GM19035 (cell line): ENCODE measurements around the gene AFAP1.
A peak's percentile ranks its signal among the peaks of the same experiment; 100 is the strongest.

Source experiments
- ATAC-seq: cut with Tn5 transposase; IDR thresholded peaks from one replicate; pipeline ENCODE4 v1.9.1; 2021; ENCODE audit not compliant: unreplicated experiment

Gene AFAP1

GRCh38 chr4:7968262-7968896 lies 28.7 kb upstream of the AFAP1 start:
- ATAC-seq = no peak

DNA sequence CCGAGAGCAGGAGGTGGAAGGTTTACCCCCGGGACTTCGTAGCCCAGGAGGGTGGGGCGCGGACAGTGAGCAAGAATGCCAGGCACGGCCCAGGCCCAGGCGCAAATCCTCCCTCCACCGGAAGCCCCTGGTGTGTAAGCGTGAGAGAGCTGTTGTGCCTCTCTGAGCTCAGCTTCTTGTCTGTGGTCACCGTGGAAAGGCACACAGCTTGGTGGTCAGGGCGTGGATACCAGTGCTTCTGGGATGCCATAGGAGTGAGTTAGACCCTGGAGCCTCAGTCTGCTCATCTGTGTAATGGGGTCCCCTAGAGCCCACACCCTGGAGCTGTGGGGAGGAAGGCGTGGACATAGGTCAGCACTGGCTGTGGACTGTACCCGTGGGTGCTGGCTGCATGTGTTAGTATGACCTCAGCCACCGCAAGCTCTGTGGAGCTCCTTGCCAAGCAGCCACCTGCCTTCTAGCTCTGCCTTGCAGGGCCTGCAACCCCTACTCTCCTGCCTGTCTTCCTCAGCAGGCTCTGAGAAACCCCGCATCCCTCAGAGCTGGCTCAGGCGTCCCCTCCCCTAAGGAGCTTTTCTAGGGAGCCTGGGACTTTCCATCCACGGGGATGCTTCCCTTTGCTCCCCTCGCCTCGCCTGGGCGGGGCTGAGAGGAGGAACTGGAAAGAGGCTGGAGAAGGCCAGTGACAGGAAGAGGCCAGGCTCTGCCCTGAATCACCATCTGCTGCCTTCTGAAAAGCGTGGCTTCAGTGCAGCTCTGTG lies 28.0 kb upstream of the AFAP1 start:
- no peak for ATAC-seq

DNA sequence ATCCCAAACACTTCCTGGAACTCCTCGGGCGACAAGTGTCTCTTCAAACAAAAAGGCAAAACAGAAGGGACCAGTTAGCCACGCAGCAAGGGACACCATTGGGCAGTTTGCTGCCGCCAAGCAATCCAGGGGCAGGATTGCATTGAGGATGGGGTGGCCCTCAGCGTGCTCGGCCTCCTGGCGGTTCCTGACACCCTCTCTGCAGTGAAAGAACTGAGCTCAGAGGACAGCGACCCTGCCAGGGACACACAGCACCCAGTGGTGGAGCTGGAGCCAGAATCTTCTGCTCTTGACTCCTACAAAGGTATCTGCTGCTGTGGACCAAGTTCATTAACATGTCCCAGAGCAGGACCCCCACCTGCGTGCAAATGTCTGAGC lies 27.4 kb upstream of the AFAP1 start:
- ATAC-seq = no peak

DNA sequence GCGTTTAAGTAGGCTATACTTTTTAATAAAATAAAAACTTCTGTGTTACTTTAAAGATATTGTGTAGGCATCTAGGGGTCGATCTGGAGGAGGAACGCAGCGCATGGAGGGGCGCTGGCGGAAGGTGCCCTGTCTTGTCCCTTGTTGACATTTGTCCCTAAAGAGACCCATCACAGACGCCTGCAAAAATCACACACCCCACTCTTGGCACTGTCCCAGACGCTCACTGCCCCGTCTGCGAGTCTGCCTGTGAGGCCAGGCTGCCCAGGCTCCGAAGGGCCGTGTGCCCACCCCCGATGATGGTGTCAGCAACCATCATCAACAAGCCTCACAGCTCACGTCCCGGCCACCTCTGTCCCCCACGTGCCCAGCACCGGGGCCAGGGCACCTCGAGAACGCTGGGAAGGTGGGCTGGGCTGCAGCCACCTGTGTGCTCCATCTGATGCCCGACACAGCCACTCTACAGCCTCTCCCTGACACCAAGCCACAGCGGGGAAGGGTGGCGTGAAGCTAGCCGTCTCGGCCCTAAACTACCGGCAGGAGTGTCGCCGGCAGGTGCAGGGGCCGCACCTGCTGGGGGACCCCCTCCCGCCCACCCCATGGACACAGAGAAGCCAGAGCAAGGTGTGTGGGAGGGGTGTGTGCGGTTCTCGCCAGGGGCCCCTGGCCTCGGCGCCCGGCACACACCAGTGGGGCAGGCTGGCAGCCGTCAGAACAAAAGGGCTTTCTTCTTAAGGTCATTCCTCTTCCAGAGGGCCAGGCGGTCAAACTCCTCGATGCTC lies 26.8 kb upstream of the AFAP1 start:
- no peak for ATAC-seq

DNA sequence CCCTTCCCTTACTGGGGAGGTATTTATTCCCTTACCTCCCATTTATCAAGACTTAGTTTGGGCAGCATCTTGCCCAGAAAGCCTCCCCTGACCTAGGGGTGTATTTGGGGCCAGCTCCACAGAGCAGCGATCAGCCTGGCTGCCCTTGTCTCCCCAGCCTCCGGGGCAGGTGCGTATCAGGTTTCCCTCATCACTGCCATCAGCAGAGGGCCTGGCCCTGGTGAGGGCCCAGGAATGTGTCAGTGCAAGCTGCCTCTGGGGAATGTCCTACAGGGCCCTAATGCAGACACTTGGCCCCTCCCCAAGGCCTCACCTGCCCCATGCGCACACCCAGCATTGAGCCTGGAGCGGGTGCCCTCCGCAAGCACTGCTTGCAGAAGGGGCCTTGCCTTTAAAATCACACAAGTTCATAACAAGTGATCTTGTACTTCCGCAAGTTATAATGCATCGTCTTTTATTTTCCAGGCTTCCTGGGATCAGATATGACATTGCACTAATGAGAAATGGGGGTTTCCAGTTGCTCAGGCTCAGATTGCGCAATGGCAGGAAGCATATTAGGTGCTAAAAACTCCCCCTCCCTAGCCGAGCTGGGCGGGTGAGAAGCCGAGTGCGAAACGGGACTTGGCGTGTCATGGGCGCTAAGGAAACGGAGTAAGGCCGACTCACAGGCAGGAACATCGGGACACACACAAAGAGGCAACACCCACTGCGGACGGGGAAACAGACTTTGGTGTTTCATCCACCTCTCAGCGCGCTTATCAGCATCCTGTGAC lies 25.4 kb upstream of the AFAP1 start:
- no peak for ATAC-seq

GRCh38 chr4:7964459-7964858 lies 24.8 kb upstream of the AFAP1 start:
- ATAC-seq = no peak

DNA sequence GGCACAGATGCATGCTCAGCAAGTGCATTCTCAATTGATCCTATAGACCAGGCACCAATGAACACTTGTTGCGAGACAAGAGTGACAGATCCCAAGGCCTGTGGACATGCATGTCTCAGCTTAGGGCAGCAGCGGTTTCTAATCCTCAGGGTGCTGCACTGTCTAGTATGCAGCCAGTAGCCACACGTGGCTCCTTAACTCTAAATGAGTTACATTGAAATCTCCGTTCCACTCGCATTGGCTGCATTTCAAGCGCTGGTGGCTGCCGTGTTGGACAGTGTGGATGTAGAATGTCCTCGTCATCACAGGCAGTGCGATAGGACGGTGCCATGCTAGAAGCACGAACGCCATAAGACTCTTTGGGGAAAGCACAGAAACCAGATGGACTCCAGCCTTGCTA lies 24.0 kb upstream of the AFAP1 start:
- ATAC-seq = no peak

GRCh38 chr4:7962609-7963508 lies 23.2 kb upstream of the AFAP1 start:
- no peak for ATAC-seq

DNA sequence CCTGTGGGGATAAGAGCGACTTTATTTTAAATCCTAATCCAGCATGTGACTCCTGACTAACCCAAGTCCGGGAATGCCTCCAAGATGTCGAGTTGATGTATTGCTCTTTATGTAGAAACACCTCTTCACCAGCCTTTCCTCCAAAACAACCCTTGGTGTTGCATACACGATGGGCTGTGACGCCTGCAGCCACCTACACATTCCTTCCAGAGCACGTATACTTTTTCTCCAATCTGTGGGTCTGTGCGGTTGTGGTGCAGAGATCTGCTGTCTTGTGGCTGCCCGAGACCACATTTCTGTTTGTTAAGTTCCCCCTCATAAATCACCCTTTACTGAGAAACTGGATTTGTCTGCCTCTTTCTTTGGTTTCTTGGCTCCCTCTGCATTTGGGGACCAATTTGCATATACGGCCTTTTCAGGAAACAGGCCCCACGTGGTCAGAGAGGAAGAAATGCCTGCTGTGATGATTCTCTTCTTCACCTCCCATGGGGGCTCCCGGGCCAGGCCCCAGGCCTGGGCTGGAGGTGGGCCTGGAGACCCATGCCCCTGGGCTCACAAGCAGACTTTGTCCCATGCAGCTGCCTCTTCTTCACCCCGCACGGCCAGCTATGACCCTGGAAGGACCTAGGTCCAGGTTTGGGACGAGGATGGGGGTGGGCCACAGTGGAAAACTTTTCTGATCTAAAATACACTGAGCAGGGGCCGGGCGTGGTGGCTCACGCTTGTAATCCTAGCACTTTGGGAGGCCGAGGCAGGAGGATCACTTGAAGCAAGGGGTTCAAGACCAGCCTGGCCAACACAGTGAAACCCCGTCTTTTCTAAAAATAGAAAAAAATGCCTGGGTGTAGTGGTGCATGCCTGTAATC lies 21.4 kb upstream of the AFAP1 start:
- peak; percentile 50 for ATAC-seq

DNA sequence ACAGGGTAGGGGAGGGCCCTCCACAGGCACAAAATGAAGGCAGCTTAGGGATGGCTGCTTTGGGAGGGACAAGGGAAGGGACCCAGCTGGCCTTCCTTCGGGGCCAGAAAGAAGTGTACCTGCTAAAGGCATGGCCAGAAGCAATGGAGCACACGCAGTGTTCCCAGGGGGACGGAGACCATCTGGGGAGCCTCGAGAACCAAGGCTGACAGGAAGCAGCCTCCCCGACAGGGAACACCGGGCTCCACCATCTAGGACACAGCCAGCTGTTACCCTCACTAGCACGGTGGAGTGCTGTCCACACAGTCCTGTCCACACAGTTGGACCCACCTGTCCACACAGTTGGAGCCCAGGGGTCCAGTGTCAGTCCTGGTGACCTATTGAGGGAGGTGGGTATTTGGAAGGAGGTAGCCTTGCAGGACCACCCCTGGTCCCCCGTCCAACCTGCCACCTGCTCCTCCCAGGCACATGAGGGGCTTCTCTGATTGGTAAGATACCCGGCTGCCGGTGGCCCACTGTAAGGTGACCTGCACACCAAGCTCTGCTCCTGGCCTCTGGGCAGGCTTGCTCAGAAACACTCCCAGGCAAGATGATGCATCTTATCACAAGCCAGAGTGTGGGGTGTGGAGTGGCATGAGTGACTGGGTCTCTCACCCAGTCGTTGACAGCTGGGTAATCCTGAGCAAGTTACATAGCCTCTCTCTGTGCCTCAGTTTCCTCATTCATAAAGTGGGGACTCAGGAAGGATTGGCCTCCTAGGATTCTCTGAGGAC lies 20.5 kb upstream of the AFAP1 start:
- no peak for ATAC-seq

GRCh38 chr4:7959078-7959477 lies 19.4 kb upstream of the AFAP1 start:
- no peak for ATAC-seq

- ATAC-seq = no peak
Measured at GRCh38 chr4:7956934-7957656, 17.4 kb upstream of the AFAP1 start.

DNA sequence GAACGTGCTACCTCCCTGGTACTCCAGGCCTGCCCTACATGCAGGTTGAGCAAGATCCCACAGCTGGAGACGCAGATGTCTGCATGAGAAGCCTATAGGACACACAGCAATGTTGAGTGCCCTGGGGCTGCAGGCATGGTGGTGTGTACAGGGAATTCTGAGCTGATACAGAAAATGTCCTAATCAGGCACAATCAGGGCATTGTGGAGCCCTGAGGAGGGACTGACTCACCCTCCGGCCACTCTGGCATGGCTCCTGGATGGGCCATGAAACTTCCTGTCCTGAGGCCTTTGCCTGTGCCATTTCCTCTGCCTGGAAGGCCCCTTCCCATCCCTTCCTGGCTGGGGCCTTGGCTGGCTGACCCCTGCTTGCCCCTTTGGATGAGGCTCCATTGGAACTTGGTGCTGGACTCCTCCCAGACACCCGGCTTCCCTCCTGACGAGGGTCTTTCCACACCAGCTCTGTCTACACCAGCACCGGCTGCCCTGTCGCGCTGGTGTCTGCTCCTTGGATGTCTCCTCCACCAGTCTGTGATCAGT lies 16.7 kb upstream of the AFAP1 start:
- ATAC-seq = no peak

DNA sequence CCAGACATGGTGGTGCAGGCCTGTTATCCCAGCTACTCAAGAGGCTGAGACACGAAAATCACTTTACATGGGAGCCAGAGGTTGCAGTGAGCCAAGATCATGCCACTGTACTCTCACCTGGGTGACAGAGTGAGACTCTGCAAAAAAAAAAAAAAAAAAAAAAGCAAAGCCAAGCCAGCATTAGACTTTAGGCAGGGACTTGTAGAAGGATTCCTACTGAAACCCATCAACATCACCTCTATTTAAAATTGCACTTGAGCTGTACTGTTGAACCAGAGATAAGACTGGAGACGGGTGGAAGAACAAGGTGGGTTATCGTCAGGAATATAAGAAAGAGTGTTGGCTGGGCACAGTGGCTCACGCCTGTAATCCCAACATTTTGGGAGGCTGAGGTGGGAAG lies 15.7 kb upstream of the AFAP1 start:
- ATAC-seq = no peak

DNA sequence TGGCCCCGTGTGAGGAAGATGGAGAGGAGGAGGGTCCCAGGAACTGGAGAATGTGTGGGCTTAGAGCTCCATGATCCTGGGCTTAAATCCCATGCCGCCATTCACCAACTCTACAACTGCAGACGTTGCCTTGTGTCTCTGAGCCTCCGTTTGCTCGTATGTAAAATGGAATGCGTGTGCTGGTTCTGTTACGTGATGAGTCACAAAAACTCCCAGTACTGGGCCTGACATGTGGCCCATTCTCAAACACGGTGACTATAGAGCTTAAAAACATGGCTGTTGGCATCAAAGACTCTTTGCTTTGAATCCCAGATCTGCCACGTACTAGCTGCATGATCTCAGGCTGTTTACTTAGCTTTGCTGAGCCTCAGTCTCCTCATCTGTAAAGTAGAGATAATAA lies 13.0 kb upstream of the AFAP1 start:
- ATAC-seq = no peak

DNA sequence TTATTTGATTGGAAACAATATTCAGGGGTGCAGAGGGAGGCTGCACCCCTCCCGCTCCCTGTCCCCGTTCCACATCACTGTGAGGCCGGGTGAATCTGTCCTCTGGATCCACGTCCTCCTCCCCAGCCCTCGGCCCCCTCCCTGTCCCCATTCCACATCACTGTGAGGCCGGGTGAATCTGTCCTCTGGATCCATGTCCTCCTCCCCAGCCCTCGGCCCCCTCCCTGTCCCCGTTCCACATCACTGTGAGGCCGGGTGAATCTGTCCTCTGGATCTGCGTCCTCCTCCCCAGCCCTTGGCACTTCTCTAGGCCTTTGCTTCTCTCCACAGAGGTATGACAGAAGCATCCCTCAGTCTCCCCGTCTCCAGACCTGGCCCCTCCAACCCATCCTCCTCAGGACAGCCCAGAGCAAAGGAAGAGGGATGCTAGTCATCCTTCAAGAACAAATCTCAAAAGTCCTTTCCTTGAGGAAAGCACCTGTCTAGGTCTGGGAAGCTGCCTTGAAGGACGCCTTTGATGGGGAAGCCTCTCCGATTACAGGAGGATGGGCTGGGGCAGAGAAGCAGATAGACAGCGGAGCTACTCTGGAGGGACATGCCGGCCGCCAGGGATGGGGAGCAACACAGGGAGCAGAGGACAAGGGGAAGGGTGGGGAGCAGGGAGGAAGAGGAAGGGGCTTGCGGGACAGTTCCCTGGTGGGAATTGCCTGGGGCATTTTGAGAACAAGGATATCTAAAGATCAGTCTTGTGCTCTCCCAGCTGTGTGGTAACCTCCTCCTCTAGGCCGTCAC lies 10.8 kb upstream of the AFAP1 start:
- ATAC-seq = no peak

DNA sequence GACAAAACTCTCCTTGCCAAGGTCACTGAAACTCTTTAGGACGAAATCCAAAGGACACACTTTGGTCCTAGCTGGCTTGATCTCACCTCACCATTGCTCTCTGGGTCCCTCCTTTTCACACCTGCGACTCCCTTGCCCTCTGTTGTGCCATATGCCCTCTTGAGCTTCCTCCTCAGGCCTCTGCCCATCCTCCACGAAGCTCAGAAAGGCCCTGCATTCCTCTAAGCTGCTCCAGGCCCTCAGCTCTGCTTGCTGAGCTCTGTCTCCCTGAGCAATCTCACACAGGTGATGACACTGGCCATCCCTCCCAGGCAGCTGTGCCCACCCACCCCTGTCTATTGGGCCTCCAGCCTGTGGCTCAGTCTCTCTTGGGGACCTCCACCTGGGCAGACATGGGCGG lies 10.1 kb upstream of the AFAP1 start:
- no peak for ATAC-seq
